Prostate gland (tissue), 2 donors: ENCODE results near the gene VDR. TPM values are rescaled to one million over a fixed set of nuclear protein-coding genes. Genes with fewer than 3 reads are reported as not detected.

Experiments
- DNase-seq: peaks from one replicate; pipeline ENCODE4 v3.0.0-alpha.2; 2019; ENCODE audit warnings: low spot score
- H3K27ac ChIP-seq, 2 donors: fragments of 200-600 bp; sonication (generic); 2 replicates each; pipeline ENCODE4 v1.5.1; 2017 to 2019
- H3K27me3 ChIP-seq: fragments of 200-600 bp; sonication (generic); replicated peaks from 2 replicates; pipeline ENCODE4 v1.5.1; 2019; ENCODE audit not compliant: insufficient read depth
- H3K36me3 ChIP-seq, 2 donors: fragments of 200-600 bp; sonication (generic); 1 replicate in 1 of 2; 2 replicates in 1 of 2; pipeline versions ENCODE4 v1.5.1 to v1.8.1; 2017 to 2019
- H3K4me1 ChIP-seq: fragments of 200-600 bp; sonication (generic); replicated peaks from 2 replicates; pipeline ENCODE4 v1.5.1; 2019
- H3K4me3 ChIP-seq, 2 donors: fragments of 200-600 bp; sonication (generic); 2 replicates each; pipeline ENCODE4 v1.5.1; 2017 to 2019
- H3K9me3 ChIP-seq: fragments of 200-600 bp; sonication (generic); 2 replicates; pipeline ENCODE4 v1.5.1; 2017
- CTCF ChIP-seq, 4 experiments: fragments of 200-600 bp in 2 of 4; fragments of 450-650 bp in 2 of 4; sonication (generic) in 2 of 4; IDR thresholded peaks; 1 replicate in 3 of 4; 2 replicates in 1 of 4; pipeline ENCODE4 v1.5.1; 2016 to 2019; ENCODE audit warnings: antibody characterized with exemption in 4 of 4, mild to moderate bottlenecking in 2 of 4, moderate library complexity in 2 of 4
- POLR2A ChIP-seq: fragments of 450-650 bp; IDR thresholded peaks from one replicate; pipeline ENCODE4 v1.6.1; 2016; ENCODE audit warnings: antibody characterized with exemption, mild to moderate bottlenecking
- POLR2AphosphoS5 ChIP-seq: sonication (generic); formaldehyde crosslinking; IDR thresholded peaks from one replicate; pipeline ENCODE4 v1.6.1; 2017; ENCODE audit warnings: antibody characterized with exemption
- WGBS: methylation state at CpG from one replicate; pipeline ENCODE4 v1.1.5; 2018; 5-methylcytosine and 5-hydroxymethylcytosine counted together
- intact Hi-C: fragments of 100-400 bp; cut with DNase I; formaldehyde crosslinking; loops from one replicate; pipeline ENCODE4 v1.14.2; 2022
- total RNA-seq, 2 donors: library from RNA; depleted of rRNA; stranded (reverse); fragments of >200 nt; gene quantifications; one replicate each; pipeline ENCODE4 v1.1.0, GENCODE V29; 2016

VDR gene
- total RNA-seq, 2 donors from 2014 or later, result 3.4 to 4.3 TPM

- intact Hi-C loops, result no loop called here
- Histone ChIP-seq H3K4me1 (no peaks in the 10 kb centered on the region), H3K36me3 (no peaks in the 10 kb centered on the region), H3K9me3 (no peaks in the 10 kb centered on the region), H3K4me3 (no peak overlapping the region), H3K27me3 (no peaks in the 10 kb centered on the region), H3K27ac (no peak overlapping the region)
- TF ChIP-seq CTCF (IDR thresholded peaks at IDR 0.05) (no peak), POLR2AphosphoS5 (no peak), POLR2A (no peak)
- DNase-seq, result no peak
- 92% methylated on average over 17 of the region's 17 CpGs for WGBS
Measured at GRCh38 chr12:47856721-47857575, 47.8 kb downstream of the VDR start.

GRCh38 chr12:47856094-47856493, 48.7 kb downstream of the VDR start:
- H3K4me1 ChIP-seq, result no peaks in the 10 kb centered on the region
- WGBS, result 80% methylated on average over 1 of the region's 1 CpG
- DNase-seq, result no peak
- H3K27ac ChIP-seq, result no peak overlapping the region
- H3K36me3 ChIP-seq, result no peaks in the 10 kb centered on the region
- TF ChIP-seq POLR2AphosphoS5 (no peak), CTCF (IDR thresholded peaks at IDR 0.05) (no peak), POLR2A (no peak)
- no peak overlapping the region for H3K4me3 ChIP-seq
- H3K27me3 ChIP-seq, result no peaks in the 10 kb centered on the region
- intact Hi-C loops, result no loop called here
- H3K9me3 ChIP-seq, result no peaks in the 10 kb centered on the region

- Histone ChIP-seq H3K27ac (no peak overlapping the region), H3K4me1 (no peaks in the 10 kb centered on the region), H3K9me3 (no peaks in the 10 kb centered on the region), H3K27me3 (no peaks in the 10 kb centered on the region), H3K36me3 (no peaks in the 10 kb centered on the region), H3K4me3 (no peak overlapping the region)
- intact Hi-C loops, result no loop called here
- 87% methylated on average over 2 of the region's 2 CpGs for WGBS
- TF ChIP-seq POLR2A (no peak), POLR2AphosphoS5 (no peak), CTCF (IDR thresholded peaks at IDR 0.05) (no peak)
- DNase-seq, result no peak
Measured at GRCh38 chr12:47855502-47855901, 49.3 kb downstream of the VDR start.

GRCh38 chr12:47854531-47854930, 50.3 kb downstream of the VDR start:
- no peaks in the 10 kb centered on the region for H3K4me1 ChIP-seq
- no peaks in the 10 kb centered on the region for H3K36me3 ChIP-seq
- no peaks in the 10 kb centered on the region for H3K9me3 ChIP-seq
- H3K4me3 ChIP-seq, result no peak overlapping the region
- H3K27ac ChIP-seq, result no peak overlapping the region
- 97% methylated on average over 5 of the region's 5 CpGs for WGBS
- H3K27me3 ChIP-seq, result no peaks in the 10 kb centered on the region
- no peak for DNase-seq
- intact Hi-C loops, result no loop called here
- TF ChIP-seq POLR2A (no peak), CTCF (IDR thresholded peaks at IDR 0.05) (no peak), POLR2AphosphoS5 (no peak)

GRCh38 chr12:47852096-47852571, 52.7 kb downstream of the VDR start:
- no peak overlapping the region for H3K4me3 ChIP-seq
- 41% methylated on average over 10 of the region's 10 CpGs for whole genome bisulfite sequencing
- TF ChIP-seq CTCF (IDR thresholded peaks at IDR 0.05) (no peak), POLR2AphosphoS5 (no peak), POLR2A (no peak)
- intact Hi-C loops, result no loop called here
- no peaks in the 10 kb centered on the region for H3K27me3 ChIP-seq
- H3K9me3 ChIP-seq, result no peaks in the 10 kb centered on the region
- no peaks in the 10 kb centered on the region for H3K4me1 ChIP-seq
- H3K36me3 ChIP-seq, result no peaks in the 10 kb centered on the region
- H3K27ac ChIP-seq, result no peak overlapping the region
- DNase-seq, result no peak
